Peyer's patch (tissue), 4 donors: Measurements from ENCODE around the gene TMEM239. TPM values are rescaled to one million over a fixed set of nuclear protein-coding genes. Genes with fewer than 3 reads are reported as not detected.
"Not testable (repeated sequence)": the region's sequence is repeated elsewhere in the genome, so short reads cannot be mapped to it uniquely, and the experiment has no call there.

ENCODE experiments used
- DNase-seq, 3 donors: peaks; one replicate each; pipeline ENCODE4 v3.0.0-alpha.2; 2017 to 2019
- H3K27ac ChIP-seq, 4 donors: fragments of 200-600 bp; sonication (generic); one replicate each; pipeline ENCODE4 v1.5.1; 2016 to 2019
- H3K27me3 ChIP-seq, 2 donors: fragments of 200-600 bp; sonication (generic); one replicate each; pipeline ENCODE4 v1.5.1; 2019
- H3K36me3 ChIP-seq, 3 donors: fragments of 200-600 bp; sonication (generic); one replicate each; pipeline ENCODE4 v1.5.1; 2016 to 2019
- H3K4me1 ChIP-seq, 4 donors: fragments of 200-600 bp; sonication (generic); one replicate each; pipeline ENCODE4 v1.5.1; 2016 to 2019
- H3K4me3 ChIP-seq, 4 donors: fragments of 200-600 bp; sonication (generic); 1 replicate in 3 of 4; 2 replicates in 1 of 4; pipeline ENCODE4 v1.5.1; 2016 to 2019; ENCODE audit warnings: mild to moderate bottlenecking in 1 of 4
- H3K9me3 ChIP-seq, 4 donors: fragments of 200-600 bp; sonication (generic); one replicate each; pipeline ENCODE4 v1.5.1; 2016 to 2019; ENCODE audit warnings: mild to moderate bottlenecking in 1 of 4
- POLR2A ChIP-seq, 2 donors: fragments of 450-650 bp; IDR thresholded peaks; one replicate each; pipeline ENCODE4 v1.5.1; 2017; ENCODE audit warnings: antibody characterized with exemption in 2 of 2, mild to moderate bottlenecking in 2 of 2, moderate library complexity in 2 of 2
- total RNA-seq, 4 donors: library from RNA; depleted of rRNA; stranded (reverse); fragments of >200 nt; gene quantifications; one replicate each; pipeline ENCODE4 v1.1.0, GENCODE V29; 2016
- TF ChIP-seq, protein P1 (sequence below), 6 experiments: fragments of 450-650 bp in 4 of 6; fragments of 200-600 bp in 2 of 6; sonication (generic) in 1 of 6; IDR thresholded peaks; one replicate each; pipeline ENCODE4 v1.5.1; 2017 to 2019; ENCODE audit warnings: antibody characterized with exemption in 6 of 6, mild to moderate bottlenecking in 3 of 6, moderate library complexity in 1 of 6

TMEM239 gene
- total RNA-seq, 4 donors from 2014 or later, result not detected

DNA sequence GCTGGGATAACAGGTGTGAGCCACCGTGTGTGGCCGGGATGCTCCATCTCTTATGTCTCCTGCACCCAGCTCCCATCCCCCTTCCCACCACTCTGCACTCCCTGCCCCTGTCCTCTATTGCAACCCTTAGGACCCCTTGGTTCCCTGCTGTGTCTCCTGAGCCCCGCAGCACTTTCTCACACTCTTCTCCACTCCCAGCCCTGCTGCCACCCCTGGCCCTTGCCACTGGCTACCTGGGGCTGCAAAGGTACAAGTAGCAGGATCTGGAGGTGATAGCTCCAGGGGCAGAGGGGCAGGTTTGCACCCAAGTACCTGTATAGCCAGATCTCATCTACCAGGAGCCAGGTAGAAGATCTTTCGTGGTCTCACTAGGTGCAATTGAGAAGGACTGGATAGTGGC lies 9.1 kb upstream of the TMEM239 start:
- Histone ChIP-seq H3K36me3 (no peaks in the 10 kb centered on the region), H3K27me3 (peaks cover 0 to 10% of the 10 kb centered on the region in 2 donors), H3K9me3 (no peaks in the 10 kb centered on the region), H3K4me3 (no peak overlapping the region), H3K4me1 (no peaks in the 10 kb centered on the region), H3K27ac (no peak overlapping the region)
- DNase-seq, result no peak
- no peak for TF ChIP-seq POLR2A (IDR thresholded peaks at IDR 0.05)
- TF ChIP-seq, protein P1, sequence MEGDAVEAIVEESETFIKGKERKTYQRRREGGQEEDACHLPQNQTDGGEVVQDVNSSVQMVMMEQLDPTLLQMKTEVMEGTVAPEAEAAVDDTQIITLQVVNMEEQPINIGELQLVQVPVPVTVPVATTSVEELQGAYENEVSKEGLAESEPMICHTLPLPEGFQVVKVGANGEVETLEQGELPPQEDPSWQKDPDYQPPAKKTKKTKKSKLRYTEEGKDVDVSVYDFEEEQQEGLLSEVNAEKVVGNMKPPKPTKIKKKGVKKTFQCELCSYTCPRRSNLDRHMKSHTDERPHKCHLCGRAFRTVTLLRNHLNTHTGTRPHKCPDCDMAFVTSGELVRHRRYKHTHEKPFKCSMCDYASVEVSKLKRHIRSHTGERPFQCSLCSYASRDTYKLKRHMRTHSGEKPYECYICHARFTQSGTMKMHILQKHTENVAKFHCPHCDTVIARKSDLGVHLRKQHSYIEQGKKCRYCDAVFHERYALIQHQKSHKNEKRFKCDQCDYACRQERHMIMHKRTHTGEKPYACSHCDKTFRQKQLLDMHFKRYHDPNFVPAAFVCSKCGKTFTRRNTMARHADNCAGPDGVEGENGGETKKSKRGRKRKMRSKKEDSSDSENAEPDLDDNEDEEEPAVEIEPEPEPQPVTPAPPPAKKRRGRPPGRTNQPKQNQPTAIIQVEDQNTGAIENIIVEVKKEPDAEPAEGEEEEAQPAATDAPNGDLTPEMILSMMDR (IDR thresholded peaks at IDR 0.05), result no peak

DNA sequence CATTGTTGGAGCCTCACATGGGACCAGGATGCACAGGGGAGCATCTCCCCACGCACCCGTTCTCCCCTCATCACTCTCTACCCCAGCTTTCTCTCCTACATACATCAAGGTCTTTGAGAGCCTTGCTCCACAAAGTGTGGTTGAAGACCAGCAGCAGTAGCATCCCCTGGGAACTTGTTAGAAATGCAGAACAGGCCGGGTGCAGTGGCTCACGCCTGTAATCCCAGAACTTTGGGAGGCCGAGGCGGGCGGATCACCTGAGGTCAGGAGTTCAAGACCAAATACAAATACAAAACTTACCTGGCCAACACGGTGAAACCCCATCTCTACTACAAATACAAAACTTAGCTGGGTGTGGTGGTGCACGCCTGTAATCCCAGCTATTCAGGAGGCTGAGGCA lies 8.2 kb upstream of the TMEM239 start:
- not testable (repeated sequence) for H3K4me1 ChIP-seq, DNase-seq, H3K9me3 ChIP-seq, H3K27ac ChIP-seq, H3K4me3 ChIP-seq, H3K36me3 ChIP-seq
- peaks cover 0 to 10% of the 10 kb centered on the region in 2 donors for H3K27me3 ChIP-seq

DNA sequence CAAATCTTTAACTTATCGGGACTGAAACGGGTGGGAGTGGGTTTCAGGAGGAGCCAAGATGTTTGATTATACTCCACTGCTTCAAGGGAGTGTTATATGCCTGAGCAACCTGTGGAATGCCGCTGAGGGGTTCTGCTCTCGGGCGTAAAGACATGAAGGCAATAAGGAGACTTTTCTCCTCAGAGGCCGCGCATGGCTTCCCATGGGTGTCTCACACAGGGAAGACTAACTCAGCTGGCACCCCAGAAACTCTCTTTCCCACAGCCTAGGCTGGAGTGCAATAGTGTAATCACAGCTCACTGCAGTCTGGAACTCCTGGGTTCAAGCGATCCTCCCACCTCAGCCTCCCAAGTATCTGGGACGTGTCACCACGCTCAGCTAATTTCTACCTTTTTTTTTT lies 6.5 kb upstream of the TMEM239 start:
- Histone ChIP-seq H3K27ac (no peak overlapping the region), H3K4me3 (no peak overlapping the region), H3K9me3 (no peaks in the 10 kb centered on the region), H3K4me1 (no peaks in the 10 kb centered on the region), H3K36me3 (no peaks in the 10 kb centered on the region), H3K27me3 (peaks cover 0 to 9% of the 10 kb centered on the region in 2 donors)
- DNase-seq, result no peak
- TF ChIP-seq, protein P1 (IDR thresholded peaks at IDR 0.05), result no peak
- TF ChIP-seq POLR2A (IDR thresholded peaks at IDR 0.05), result no peak

DNA sequence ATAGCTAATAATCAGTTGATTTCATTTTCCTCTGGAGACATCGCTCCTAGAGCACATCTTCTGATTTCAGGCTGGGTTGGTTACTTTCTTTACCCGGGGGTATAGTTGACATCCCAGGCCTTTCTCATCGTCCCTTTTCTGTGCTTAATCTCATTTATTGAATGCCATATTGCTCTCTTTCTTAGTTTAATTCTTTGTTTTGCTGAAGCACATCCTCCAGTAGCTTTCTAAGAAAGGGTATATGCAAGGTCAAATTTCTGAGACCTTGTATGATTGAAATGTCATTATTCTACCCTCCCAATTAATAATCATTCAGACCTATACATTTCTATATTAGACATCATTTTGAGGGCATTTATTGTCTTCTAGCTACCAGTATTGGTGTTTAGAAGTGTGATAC lies 4.0 kb upstream of the TMEM239 start:
- no peak for TF ChIP-seq POLR2A (IDR thresholded peaks at IDR 0.05)
- TF ChIP-seq, protein P1 (IDR thresholded peaks at IDR 0.05), result no peak
- Histone ChIP-seq H3K4me1 (no peaks in the 10 kb centered on the region), H3K4me3 (no peak overlapping the region), H3K27ac (no peak overlapping the region), H3K27me3 (no peaks in the 10 kb centered on the region), H3K36me3 (no peaks in the 10 kb centered on the region), H3K9me3 (no peaks in the 10 kb centered on the region)
- DNase-seq, result no peak

DNA sequence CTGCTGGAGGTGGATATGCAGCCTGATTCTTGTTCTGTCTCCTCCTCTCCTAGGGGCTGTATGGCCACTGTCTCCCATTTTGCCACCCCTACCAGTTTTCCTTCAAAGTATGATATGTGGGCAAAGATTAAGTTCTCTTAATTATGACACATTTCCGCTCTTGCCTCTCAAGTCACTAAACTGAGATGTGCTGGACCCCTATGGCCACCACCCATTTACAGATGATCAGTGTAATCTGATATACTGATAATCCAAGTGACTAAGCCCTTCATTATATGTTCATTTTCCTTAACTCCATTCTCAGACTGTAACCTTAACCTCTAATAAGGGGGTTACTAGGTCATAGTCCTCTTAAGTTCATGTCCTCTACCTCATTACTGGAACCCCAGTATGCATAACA lies 2.1 kb upstream of the TMEM239 start:
- TF ChIP-seq POLR2A (IDR thresholded peaks at IDR 0.05), result no peak
- TF ChIP-seq, protein P1 (IDR thresholded peaks at IDR 0.05), result no peak
- Histone ChIP-seq H3K36me3 (no peaks in the 10 kb centered on the region), H3K27me3 (no peaks in the 10 kb centered on the region), H3K27ac (no peak overlapping the region), H3K4me1 (no peaks in the 10 kb centered on the region), H3K9me3 (no peaks in the 10 kb centered on the region), H3K4me3 (no peak overlapping the region)
- DNase-seq, result no peak

DNA sequence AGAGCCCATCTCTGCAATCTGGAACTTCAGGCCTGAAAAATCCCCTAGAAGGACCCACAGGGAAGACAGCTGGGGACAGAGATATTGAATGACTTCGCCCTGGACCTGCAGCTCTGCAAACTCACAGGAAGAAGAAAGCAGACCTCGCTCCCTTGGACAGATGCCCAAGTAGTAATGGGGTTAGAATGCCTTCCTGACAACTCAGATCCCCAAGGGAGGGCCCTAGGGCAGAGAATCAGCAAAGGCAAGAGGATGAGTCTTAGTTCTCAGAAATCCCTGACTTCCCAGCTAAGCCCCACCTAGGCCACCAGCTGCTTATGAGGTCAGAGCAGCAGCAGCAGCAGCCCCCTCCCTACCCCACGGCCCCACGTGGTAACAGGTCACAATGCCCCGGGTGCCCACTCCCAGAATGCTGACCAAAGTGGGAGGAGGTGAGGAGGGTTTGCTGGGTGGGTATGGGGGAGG lies 1.5 kb upstream of the TMEM239 start, which contains the start of gene C20orf141:
Gene C20orf141 (plus strand): TSS at position 401 of the 465 bp plus-strand sequence. CDS start 198 bp downstream, outside the sequence.
- Histone ChIP-seq H3K27me3 (no peaks in the 10 kb centered on the region), H3K9me3 (no peaks in the 10 kb centered on the region), H3K4me1 (no peaks in the 10 kb centered on the region), H3K36me3 (no peaks in the 10 kb centered on the region), H3K27ac (no peak within 1 kb of the TSS), H3K4me3 (no peak within 1 kb of the TSS)
- peak in 1 of 3 donors; percentile 46 for DNase-seq
- no peak for TF ChIP-seq POLR2A (IDR thresholded peaks at IDR 0.05)
- TF ChIP-seq, protein P1 (IDR thresholded peaks at IDR 0.05), result no peak
